GM21529 (cell line): ENCODE results near the gene MUC5B.
"Not testable (repeated sequence)": the region's sequence is repeated elsewhere in the genome, so short reads cannot be mapped to it uniquely, and the experiment has no call there.

Source experiments
- ATAC-seq: cut with Tn5 transposase; IDR thresholded peaks from one replicate; pipeline ENCODE4 v1.9.1; 2021; ENCODE audit not compliant: unreplicated experiment

MUC5B gene

DNA sequence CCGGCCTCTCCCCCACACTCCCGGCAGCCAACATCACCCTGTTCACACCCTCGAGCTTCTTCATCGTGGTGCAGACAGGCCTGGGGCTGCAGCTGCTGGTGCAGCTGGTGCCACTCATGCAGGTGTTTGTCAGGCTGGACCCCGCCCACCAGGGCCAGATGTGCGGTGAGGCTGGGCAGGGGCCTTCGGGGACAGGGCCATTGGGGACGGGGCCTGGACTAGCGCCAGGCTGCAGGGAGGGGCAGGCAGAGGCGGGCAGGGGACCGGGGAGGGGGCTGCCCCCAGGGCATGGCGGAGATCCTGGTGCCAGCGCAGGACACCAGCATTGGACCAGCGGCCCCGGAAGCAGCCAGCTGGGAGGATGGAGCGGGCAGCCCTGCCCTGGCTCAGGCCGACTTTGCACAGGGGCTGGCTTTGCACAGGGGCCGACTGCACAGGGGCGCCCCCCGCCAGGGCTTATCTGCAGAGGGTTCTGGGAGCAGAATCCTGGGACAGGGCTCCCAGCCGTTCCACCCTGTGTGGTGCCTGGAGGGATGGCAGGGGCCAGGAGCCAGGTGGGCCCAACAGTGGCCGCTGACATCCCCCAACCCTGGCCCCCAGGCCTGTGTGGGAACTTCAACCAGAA is 8.6 kb downstream of the MUC5B start:
- ATAC-seq: no peak

DNA sequence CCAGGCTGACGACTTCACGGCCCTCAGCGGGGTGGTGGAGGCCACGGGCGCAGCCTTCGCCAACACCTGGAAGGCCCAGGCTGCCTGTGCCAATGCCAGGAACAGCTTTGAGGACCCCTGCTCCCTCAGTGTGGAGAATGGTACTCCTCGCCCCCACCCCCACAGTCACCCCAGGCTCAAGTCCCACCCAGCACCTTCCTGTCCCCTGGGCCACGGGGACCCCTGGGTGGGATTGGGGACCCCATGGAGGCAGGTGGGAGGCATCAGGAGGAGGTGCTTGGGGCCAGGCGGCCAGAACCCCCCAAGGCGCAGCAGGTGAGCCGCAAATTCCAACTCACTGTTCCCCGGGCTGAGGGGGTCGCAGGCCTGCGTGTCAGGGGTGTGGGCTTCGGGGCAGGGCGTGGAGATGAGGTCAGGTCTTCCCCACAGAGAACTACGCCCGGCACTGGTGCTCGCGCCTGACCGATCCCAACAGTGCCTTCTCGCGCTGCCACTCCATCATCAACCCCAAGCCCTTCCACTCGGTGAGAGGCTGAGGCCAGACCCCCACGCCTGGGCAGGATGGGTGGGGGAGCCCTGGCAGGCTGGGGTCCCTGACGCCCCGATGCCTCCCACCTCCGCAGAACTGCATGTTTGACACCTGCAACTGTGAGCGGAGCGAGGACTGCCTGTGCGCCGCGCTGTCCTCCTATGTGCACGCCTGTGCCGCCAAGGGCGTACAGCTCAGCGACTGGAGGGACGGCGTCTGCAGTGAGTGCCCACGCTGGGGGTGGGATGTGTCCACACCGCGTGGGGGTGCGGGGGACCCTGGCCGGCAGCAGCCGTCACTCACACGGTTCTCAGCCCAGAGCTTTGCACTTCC is 9.4 kb downstream of the MUC5B start:
- ATAC-seq: no peak

DNA sequence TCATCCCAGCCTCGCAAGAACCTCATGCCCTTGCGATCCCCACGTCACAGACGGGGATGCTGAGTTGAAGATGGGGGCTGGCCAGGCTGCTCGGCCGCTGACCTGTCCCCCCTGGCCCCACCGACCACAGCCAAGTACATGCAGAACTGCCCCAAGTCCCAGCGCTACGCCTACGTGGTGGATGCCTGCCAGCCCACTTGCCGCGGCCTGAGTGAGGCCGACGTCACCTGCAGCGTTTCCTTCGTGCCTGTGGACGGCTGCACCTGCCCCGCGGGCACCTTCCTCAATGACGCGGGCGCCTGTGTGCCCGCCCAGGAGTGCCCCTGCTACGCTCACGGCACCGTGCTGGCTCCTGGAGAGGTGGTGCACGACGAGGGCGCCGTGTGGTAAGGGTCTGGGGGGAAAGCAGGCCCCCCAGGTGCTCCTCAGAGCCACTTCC is 10.0 kb downstream of the MUC5B start:
- ATAC-seq: no peak

DNA sequence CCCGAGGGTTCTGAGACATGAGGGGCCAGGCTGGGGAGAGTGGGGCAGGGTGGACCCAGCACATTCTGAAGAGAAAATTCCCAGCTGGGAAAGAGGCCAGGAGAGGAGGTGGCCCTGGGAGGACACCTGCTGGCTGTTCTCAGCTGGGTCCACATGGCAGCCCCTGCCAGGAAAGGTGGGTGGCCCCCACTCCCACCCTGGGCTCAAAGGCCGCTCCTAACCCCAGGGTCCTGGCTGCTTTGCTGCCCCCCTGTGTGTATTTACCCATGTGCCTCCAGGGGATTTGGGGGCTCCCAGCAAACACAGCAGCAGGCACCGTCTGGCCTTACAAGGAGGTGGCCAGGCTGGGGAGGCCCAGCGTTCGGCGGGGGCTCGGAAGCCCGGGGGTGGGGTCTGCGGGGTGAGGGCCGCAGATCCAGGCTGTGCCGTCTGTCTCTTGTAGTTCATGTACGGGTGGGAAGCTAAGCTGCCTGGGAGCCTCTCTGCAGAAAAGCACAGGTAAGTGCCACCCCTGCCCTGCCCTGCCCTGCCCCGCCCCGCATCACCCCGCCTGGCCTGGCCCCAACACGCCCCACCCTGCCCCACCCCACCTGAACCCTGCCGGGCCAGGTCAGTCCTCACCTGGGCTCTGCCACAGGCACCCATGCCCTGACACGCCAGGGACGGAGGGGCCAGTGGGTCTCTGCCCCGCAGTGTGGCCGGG is 10.6 kb downstream of the MUC5B start:
- ATAC-seq: no peak

DNA sequence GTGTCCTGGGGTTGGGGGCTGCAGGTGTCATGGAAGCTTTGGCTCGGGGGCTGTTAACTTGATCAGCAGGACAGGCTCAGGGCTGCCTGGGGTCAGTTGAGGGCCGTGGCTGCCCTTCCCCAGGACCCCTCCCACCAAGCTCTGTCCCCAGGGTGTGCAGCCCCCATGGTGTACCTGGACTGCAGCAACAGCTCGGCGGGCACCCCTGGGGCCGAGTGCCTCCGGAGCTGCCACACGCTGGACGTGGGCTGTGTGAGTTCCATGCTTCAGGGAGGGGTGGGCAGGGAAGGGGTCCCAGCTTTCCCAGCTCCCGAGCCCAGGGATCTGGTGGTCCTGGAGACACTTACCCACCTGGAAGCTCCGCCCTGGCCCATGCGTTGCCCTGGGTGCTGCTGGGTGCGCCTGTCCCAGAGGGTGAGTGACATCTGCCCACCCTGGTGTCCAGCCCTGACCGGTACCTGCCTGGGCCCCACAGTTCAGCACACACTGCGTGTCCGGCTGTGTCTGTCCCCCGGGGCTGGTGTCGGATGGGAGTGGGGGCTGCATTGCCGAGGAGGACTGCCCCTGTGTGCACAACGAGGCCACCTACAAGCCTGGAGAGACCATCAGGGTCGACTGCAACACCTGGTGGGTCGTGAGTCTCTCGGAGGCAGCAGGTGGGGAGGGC is 11.3 kb downstream of the MUC5B start:
- no peak for ATAC-seq

DNA sequence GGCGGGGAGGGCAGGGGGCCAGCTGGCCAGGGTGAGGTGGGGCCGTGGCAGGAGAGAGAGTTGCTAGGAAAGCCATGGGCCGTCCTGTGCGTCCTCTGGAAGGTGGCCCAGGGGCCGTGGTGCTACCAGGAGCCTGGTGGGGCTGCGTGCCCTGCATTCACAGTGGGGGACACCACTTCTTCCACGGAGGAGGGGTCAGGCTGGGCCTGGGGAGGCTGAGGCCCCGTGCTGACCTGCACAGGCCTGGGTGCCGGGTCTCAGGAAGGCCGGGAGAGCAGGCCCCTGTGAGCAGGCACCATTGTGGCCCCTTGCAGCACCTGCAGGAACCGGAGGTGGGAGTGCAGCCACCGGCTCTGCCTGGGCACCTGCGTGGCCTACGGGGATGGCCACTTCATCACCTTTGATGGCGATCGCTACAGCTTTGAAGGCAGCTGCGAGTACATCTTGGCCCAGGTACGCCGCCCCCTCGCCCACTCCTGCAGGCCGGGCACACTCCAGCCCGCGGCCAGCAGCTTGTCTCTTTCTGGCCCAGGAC is 12.0 kb downstream of the MUC5B start:
- no peak for ATAC-seq

DNA sequence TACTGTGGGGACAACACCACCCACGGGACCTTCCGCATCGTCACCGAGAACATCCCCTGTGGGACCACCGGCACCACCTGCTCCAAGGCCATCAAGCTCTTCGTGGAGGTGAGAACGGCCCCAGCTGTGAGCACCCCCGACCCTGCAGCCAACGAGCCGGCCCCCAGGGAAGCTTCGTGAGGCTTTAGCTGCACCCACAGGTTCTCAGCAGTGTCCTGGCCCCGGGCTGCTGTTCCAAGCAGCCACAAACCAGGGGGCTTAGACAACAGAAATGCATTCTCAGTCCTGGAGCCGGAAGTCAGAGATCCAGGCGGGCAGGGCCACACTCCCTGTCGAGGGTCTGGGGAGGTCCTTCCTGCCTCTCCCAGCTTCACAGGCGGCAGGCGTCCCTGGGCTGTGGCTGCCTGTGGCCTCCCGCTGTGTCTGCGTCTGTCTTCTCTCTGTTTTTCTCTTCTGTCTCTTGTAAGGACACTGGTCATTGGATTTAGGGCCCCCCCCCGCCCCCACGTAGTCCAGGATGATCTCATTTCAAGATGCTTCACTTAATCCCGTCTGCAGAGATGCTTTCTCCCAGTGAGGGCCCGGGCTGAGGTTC is 12.5 kb downstream of the MUC5B start:
- no peak for ATAC-seq

DNA sequence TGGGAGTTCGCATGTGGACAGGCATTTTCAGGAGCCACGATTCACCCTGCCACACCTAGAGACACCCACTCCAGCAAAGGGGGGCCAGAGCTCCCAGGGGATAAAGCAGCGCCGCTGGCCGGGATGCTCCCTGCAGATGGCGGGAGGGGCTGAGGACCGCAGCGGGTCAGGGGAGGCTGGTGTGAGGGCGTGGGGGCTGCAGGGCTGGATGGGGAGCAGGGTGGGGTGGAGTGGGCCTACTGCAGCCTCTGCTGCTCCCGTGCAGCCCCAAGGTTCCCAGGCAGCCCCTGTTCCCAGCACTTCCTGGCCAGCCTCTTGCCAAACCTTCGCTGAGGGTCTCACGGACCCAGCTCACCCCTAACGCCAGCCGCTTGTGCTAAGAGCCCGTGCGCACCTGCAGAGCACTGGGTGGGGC is 13.0 kb downstream of the MUC5B start:
- ATAC-seq: no peak

DNA sequence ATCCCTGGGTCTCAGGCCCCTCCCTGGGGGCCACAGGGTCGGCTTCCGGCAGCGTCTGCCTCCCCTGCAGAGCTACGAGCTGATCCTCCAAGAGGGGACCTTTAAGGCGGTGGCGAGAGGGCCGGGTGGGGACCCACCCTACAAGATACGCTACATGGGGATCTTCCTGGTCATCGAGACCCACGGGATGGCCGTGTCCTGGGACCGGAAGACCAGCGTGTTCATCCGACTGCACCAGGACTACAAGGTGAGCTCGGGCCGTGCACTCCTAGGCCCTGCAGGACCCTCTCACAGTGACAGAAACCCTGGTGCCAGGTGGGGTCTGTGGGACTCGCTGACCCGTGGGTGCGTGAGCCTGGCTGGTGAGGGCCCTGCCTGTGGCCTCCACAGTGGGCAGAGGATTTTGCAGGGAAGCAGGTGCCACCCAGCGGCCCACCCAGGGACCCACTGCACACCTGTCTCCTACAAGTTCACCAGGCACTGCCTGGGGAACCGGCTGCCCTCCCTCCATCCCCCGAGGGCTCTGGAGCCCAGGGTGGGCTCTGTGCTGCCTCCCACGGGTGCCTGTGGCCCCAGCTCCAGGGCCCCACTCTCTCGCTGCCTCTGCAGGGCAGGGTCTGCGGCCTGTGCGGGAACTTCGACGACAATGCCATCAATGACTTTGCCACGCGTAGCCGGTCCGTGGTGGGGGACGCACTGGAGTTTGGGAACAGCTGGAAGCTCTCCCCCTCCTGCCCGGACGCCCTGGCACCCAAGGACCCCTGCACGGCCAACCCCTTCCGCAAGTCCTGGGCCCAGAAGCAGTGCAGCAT is 13.7 kb downstream of the MUC5B start:
- ATAC-seq: no peak

DNA sequence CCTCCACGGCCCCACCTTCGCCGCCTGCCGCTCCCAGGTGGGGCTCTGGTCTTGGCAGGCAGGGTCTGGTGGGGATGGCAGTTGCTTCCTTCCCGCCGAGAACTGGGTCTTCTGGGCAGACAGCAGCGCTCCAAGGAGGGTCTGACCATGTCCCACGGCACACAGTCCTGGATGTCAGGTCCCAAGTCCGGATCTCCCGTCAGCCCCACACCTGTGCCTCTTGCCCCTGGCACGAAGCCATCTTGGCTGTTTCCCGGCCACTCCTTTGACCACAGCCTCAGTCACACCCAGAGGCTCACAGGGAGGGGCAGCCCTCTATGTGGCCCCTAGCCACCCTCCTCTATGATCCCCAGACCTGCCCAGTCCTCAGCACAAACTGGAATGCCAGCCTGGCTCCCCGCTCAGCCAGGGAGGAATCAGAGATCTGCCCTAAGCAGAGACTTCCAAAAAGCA is 14.3 kb downstream of the MUC5B start:
- no peak for ATAC-seq

DNA sequence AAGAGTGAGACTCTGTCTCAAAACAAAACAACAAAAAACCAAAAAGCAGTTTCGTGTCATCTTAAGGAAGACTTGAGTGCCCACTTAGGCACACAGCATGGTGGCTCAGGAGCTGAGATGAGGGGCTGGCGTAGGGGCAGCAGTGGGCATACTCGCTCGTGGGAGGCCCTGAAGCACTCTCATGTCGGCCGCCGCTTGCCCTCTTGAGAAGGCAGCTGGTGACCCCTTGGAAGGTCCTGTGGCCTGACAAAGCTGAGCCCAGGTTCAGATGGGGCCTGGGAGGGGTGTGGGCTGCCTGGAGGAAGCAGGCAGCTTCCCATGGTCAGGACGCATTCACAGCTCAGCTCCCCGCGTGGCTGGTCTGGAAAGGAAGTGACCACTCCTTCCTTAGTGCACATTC is 15.0 kb downstream of the MUC5B start:
- no peak for ATAC-seq

DNA sequence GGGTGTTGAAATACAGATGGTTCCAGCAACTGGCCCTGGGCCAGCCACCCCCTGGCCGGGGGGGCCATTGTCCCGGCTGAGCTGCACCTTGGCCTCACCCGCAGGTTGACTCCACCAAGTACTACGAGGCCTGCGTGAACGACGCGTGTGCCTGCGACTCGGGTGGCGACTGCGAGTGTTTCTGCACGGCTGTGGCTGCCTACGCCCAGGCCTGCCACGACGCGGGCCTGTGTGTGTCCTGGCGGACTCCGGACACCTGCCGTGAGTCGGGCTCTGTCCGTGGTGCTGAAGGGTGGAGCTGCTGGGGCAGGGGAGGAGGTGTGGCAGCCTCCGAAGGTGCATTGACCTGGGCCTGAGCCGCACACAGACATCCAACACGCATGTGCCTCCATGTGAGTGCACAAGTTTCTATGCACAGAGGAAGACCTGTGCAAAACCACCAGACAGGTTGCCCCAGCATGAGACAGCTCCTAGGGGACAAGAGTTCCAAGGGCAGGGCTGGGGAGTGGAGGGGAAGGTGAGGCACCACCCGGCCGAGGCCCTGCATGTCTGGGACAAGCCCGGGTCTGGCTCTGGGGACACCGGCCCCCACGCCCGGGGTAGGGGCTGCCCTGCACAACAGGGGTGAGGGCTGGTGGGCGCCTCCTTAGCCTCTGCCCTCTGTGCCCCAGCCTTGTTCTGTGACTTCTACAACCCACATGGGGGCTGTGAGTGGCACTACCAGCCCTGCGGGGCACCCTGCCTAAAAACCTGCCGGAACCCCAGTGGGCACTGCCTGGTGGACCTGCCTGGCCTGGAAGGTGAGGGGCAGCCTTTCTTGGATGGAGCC is 16.1 kb downstream of the MUC5B start:
- no peak for ATAC-seq

DNA sequence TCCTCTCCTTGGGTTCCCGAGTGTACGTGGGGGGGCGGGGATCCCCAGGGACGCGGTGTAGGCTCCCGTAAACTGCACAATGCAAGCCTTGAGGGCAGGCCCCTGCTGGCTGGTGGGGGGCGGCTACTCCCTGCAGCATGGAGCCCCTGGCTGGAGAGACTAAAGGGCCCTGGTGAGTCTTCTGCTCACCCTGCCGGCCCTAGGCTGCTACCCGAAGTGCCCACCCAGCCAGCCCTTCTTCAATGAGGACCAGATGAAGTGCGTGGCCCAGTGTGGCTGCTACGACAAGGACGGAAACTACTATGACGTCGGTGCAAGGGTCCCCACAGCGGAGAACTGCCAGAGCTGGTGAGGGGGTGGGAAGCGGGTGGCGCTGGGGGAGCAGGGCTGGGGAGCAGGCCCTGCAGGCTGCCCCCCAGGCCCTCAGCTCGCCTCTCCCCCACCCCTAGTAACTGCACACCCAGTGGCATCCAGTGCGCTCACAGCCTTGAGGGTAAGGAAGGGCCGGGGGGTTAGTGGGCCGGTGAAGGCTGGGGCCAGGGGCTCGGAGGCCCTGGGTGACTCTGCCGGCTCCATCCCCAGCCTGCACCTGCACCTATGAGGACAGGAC is 16.8 kb downstream of the MUC5B start:
- ATAC-seq: no peak

DNA sequence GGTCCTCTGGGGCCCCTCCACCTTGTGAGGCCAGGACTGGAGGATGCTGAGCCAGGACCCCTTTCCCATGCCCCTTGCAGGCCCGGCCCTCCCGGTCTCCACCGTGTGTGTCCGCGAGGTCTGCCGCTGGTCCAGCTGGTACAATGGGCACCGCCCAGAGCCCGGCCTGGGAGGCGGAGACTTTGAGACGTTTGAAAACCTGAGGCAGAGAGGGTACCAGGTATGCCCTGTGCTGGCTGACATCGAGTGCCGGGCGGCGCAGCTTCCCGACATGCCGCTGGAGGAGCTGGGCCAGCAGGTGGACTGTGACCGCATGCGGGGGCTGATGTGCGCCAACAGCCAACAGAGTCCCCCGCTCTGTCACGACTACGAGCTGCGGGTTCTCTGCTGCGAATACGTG is 17.9 kb downstream of the MUC5B start:
- ATAC-seq: no peak

DNA sequence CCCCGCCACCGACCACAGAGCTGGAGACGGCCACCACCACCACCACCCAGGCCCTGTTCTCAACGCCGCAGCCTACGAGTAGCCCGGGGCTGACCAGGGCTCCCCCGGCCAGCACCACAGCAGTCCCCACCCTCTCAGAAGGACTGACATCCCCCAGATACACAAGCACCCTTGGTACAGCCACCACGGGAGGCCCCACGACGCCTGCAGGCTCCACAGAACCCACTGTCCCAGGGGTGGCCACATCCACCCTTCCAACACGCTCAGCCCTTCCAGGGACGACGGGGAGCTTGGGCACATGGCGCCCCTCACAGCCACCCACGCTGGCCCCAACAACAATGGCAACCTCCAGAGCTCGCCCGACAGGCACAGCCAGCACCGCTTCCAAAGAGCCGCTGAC is 18.8 kb downstream of the MUC5B start:
- no peak for ATAC-seq

DNA sequence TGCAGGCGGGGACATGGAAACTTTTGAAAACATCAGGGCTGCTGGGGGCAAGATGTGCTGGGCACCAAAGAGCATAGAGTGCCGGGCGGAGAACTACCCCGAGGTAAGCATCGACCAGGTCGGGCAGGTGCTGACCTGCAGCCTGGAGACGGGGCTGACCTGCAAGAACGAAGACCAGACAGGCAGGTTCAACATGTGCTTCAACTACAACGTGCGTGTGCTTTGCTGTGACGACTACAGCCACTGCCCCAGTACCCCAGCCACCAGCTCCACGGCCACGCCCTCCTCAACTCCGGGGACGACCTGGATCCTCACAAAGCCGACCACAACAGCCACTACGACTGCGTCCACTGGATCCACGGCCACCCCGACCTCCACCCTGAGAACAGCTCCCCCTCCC is 19.4 kb downstream of the MUC5B start:
- ATAC-seq: no peak

DNA sequence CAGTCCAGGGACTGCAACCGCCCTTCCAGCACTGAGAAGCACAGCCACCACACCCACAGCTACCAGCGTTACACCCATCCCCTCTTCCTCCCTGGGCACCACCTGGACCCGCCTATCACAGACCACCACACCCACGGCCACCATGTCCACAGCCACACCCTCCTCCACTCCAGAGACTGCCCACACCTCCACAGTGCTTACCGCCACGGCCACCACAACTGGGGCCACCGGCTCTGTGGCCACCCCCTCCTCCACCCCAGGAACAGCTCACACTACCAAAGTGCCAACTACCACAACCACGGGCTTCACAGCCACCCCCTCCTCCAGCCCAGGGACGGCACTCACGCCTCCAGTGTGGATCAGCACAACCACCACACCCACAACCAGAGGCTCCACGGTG is 19.9 kb downstream of the MUC5B start:
- ATAC-seq: not testable (repeated sequence)

DNA sequence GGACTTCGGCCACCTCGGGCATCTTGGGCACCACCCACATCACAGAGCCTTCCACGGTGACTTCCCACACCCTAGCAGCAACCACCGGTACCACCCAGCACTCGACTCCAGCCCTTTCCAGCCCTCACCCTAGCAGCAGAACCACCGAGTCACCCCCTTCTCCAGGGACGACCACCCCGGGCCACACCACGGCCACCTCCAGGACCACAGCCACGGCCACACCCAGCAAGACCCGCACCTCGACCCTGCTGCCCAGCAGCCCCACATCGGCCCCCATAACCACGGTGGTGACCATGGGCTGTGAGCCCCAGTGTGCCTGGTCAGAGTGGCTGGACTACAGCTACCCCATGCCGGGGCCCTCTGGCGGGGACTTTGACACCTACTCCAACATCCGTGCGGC is 20.7 kb downstream of the MUC5B start:
- ATAC-seq: not testable (repeated sequence)

DNA sequence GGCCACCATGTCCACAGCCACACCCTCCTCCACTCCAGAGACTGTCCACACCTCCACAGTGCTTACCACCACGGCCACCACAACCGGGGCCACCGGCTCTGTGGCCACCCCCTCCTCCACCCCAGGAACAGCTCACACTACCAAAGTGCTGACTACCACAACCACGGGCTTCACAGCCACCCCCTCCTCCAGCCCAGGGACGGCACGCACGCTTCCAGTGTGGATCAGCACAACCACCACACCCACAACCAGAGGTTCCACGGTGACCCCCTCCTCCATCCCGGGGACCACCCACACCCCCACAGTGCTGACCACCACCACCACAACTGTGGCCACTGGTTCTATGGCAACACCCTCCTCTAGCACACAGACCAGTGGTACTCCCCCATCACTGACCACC is 21.7 kb downstream of the MUC5B start:
- not testable (repeated sequence) for ATAC-seq
